ENCODE results near the gene MYO3A. TPM values are rescaled to one million over a fixed set of nuclear protein-coding genes. Genes with fewer than 3 reads are reported as not detected.

MYO3A gene
- polyA plus RNA-seq, 3 donors = not detected

DNA sequence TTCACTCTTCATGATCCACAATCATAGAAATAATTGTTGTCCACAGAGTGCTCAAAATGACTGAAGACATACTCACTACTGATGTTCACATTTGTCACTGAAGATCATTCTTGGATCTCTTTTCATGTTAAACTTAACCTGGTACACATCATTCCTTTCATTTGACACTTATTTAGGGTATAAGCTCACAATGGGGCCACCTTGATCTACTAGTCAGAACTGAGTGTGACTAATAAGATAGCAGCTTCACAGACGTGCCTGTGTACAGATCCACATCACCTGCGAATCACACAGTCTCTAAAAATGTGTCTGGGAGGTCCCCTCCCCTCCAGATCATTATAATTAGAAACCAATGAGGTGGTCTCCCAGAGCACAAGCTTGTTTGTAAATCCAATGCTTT is 304.3 kb downstream of the MYO3A start:
- Histone ChIP-seq H3K27ac (ENCODE audit: low read depth in 1 of 2, low read length in 2 of 2) (no peak overlapping the region), H3K36me3 (replicated peaks in 1 of 2; ENCODE audit: control insufficient read depth in 1 of 2, insufficient read depth in 2 of 2, low read length in 2 of 2) (no peaks in the 10 kb centered on the region), H2AFZ (ENCODE audit: insufficient read depth, low read depth, low read length, poor library complexity, severe bottlenecking) (no peak overlapping the region), H4K20me1 (ENCODE audit: insufficient read depth, low read length) (no peaks in the 10 kb centered on the region), H3K79me2 (ENCODE audit: insufficient read depth, low read length) (no peaks in the 10 kb centered on the region), H3K9ac (ENCODE audit: insufficient read depth, low read length, poor library complexity, severe bottlenecking) (no peak overlapping the region), H3K27me3 (ENCODE audit: control insufficient read depth in 2 of 2, insufficient read depth in 2 of 2, low read length in 2 of 2) (peaks cover 0 to 3% of the 10 kb centered on the region in 2 donors), H3K9me3 (replicated peaks in 1 of 2; ENCODE audit: control insufficient read depth in 1 of 2, insufficient read depth in 1 of 2, low read length in 2 of 2) (no peaks in the 10 kb centered on the region), H3K4me2 (replicated peaks; ENCODE audit: extremely low read depth, low read length, poor library complexity, severe bottlenecking) (no peak overlapping the region), H3K4me3 (replicated peaks in 1 of 3; ENCODE audit: low read depth in 2 of 3, low read length in 3 of 3) (no peak overlapping the region), H3K4me1 (ENCODE audit: control insufficient read depth in 1 of 2, insufficient read depth in 2 of 2, low read length in 2 of 2) (no peaks in the 10 kb centered on the region)
- intact Hi-C loops (cut with micrococcal nuclease) = no loop called here
- peaks cover 0 to 2% (median 0%) of the 10 kb centered on the region in 7 donors for H3K9me3 Mint-ChIP-seq
- TF ChIP-seq, protein P1, sequence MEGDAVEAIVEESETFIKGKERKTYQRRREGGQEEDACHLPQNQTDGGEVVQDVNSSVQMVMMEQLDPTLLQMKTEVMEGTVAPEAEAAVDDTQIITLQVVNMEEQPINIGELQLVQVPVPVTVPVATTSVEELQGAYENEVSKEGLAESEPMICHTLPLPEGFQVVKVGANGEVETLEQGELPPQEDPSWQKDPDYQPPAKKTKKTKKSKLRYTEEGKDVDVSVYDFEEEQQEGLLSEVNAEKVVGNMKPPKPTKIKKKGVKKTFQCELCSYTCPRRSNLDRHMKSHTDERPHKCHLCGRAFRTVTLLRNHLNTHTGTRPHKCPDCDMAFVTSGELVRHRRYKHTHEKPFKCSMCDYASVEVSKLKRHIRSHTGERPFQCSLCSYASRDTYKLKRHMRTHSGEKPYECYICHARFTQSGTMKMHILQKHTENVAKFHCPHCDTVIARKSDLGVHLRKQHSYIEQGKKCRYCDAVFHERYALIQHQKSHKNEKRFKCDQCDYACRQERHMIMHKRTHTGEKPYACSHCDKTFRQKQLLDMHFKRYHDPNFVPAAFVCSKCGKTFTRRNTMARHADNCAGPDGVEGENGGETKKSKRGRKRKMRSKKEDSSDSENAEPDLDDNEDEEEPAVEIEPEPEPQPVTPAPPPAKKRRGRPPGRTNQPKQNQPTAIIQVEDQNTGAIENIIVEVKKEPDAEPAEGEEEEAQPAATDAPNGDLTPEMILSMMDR (IDR thresholded peaks at IDR 0.05) = no peak
- H3K36me3 Mint-ChIP-seq = no peaks in the 10 kb centered on the region
- peaks cover 4 to 10% (median 10%) of the 10 kb centered on the region in 3 donors for H3K27me3 Mint-ChIP-seq (ENCODE audit: low read depth in 3 of 3)
- no peak overlapping the region for H3K4me3 Mint-ChIP-seq
- H3K4me1 Mint-ChIP-seq = no peaks in the 10 kb centered on the region
- WGBS (ENCODE audit: insufficient coverage) = 71% methylated on average over 1 of the region's 2 CpGs
- H3K27ac Mint-ChIP-seq = no peak overlapping the region
- no peak for DNase-seq

DNA sequence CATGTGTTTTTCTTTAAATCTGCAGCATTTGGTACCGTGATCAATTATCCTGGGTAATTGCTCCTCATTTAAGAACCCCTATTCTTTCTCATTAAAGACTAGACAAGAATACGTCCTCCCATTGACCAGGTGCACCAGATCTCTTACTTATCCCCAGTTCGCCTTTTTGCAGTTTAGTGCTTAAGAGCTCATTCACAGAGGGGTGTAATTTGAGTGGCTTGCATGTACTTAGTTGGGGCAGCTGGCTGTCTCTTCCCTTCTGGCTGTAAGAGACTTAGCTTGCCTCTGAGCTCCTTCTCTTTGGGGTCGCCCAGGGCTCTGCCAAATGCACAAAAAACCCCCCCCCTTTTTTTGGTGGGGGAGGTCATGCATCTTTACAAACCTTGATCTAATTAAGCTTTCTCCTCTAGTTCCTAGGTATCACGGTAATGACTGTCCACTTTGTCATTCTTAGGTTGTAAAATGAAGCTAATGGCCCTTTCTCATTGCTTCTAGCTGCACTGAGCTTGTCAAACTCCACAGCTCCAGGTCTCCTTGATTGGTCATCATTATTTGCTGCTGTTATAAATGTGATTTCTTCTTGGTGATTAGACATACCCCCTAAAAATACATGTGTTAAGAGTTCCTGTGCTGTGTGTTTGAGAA is 308.8 kb downstream of the MYO3A start:
- Histone ChIP-seq H3K4me2 (replicated peaks; ENCODE audit: extremely low read depth, low read length, poor library complexity, severe bottlenecking) (no peak overlapping the region), H3K4me3 (replicated peaks in 1 of 3; ENCODE audit: low read depth in 2 of 3, low read length in 3 of 3) (no peak overlapping the region), H2AFZ (ENCODE audit: insufficient read depth, low read depth, low read length, poor library complexity, severe bottlenecking) (no peak overlapping the region), H3K79me2 (ENCODE audit: insufficient read depth, low read length) (no peaks in the 10 kb centered on the region), H4K20me1 (ENCODE audit: insufficient read depth, low read length) (no peaks in the 10 kb centered on the region), H3K27ac (ENCODE audit: low read depth in 1 of 2, low read length in 2 of 2) (no peak overlapping the region), H3K9me3 (replicated peaks in 1 of 2; ENCODE audit: control insufficient read depth in 1 of 2, insufficient read depth in 1 of 2, low read length in 2 of 2) (no peaks in the 10 kb centered on the region), H3K4me1 (ENCODE audit: control insufficient read depth in 1 of 2, insufficient read depth in 2 of 2, low read length in 2 of 2) (no peaks in the 10 kb centered on the region), H3K36me3 (replicated peaks in 1 of 2; ENCODE audit: control insufficient read depth in 1 of 2, insufficient read depth in 2 of 2, low read length in 2 of 2) (no peaks in the 10 kb centered on the region), H3K27me3 (ENCODE audit: control insufficient read depth in 2 of 2, insufficient read depth in 2 of 2, low read length in 2 of 2) (peaks cover 0 to 6% of the 10 kb centered on the region in 2 donors), H3K9ac (ENCODE audit: insufficient read depth, low read length, poor library complexity, severe bottlenecking) (no peak overlapping the region)
- 60% methylated on average over 1 of the region's 5 CpGs for WGBS (ENCODE audit: insufficient coverage)
- TF ChIP-seq, protein P1 (IDR thresholded peaks at IDR 0.05) = no peak
- Mint-ChIP-seq H3K27ac (peak overlapping the region in 1 of 7 donors; percentile 36), H3K4me1 (no peaks in the 10 kb centered on the region), H3K9me3 (peaks cover 0 to 3% (median 0%) of the 10 kb centered on the region in 7 donors), H3K36me3 (no peaks in the 10 kb centered on the region), H3K4me3 (no peak overlapping the region), H3K27me3 (ENCODE audit: low read depth in 3 of 3) (peaks cover 4 to 15% (median 10%) of the 10 kb centered on the region in 3 donors)
- no peak for DNase-seq
- intact Hi-C loops (cut with micrococcal nuclease) = no loop called here
